Coronary artery (tissue), 2 donors: ENCODE results near the gene MOK.

ENCODE experiments used
- DNase-seq: peaks from one replicate; pipeline ENCODE4 v3.0.0-alpha.2; 2017; ENCODE audit warnings: low spot score
- H3K27ac ChIP-seq, 2 donors: fragments of 200-600 bp; sonication (generic); one replicate each; pipeline ENCODE4 v1.5.1; 2016 to 2019
- H3K4me3 ChIP-seq: fragments of 200-600 bp; sonication (generic); 2 replicates; pipeline ENCODE4 v1.5.1; 2016; ENCODE audit warnings: mild to moderate bottlenecking, moderate library complexity
- CTCF ChIP-seq: fragments of 200-600 bp; sonication (generic); IDR thresholded peaks from one replicate; pipeline ENCODE4 v1.5.1; 2019; ENCODE audit warnings: antibody characterized with exemption

MOK gene

GRCh38 chr14:102297436-102298170, 7.4 kb downstream of the MOK start:
- peak; percentile 67 for DNase-seq
- no peak for TF ChIP-seq CTCF
- Histone ChIP-seq H3K27ac (no peak overlapping the region), H3K4me3 (no peak overlapping the region)

GRCh38 chr14:102295270-102295669, 9.7 kb downstream of the MOK start:
- no peak for TF ChIP-seq CTCF
- Histone ChIP-seq H3K27ac (peak overlapping the region in 1 of 2 donors; percentile 42), H3K4me3 (no peak overlapping the region)
- no peak for DNase-seq

GRCh38 chr14:102293781-102294180, 11.2 kb downstream of the MOK start:
- no peak overlapping the region for H3K4me3 ChIP-seq
- no peak for DNase-seq
- no peak for TF ChIP-seq CTCF
- no peak overlapping the region for H3K27ac ChIP-seq

- TF ChIP-seq CTCF: no peak
- no peak for DNase-seq
- Histone ChIP-seq H3K4me3 (no peak overlapping the region), H3K27ac (no peak overlapping the region)
These were observed 12.5 kb downstream of the MOK start for GRCh38 chr14:102292441-102292840.

GRCh38 chr14:102288139-102288538, 16.8 kb downstream of the MOK start:
- H3K4me3 ChIP-seq: no peak overlapping the region
- no peak for DNase-seq
- TF ChIP-seq CTCF: no peak
- no peak overlapping the region for H3K27ac ChIP-seq

GRCh38 chr14:102285106-102285505, 19.9 kb downstream of the MOK start:
- Histone ChIP-seq H3K4me3 (no peak overlapping the region), H3K27ac (no peak overlapping the region)
- TF ChIP-seq CTCF: no peak
- no peak for DNase-seq

- Histone ChIP-seq H3K4me3 (no peak overlapping the region), H3K27ac (no peak overlapping the region)
- DNase-seq: no peak
- TF ChIP-seq CTCF: no peak
These were observed 21.3 kb downstream of the MOK start for GRCh38 chr14:102283631-102284129.
